GM18511 (cell line): ENCODE data around the gene CASKIN1.
"Not testable (repeated sequence)": the region's sequence is repeated elsewhere in the genome, so short reads cannot be mapped to it uniquely, and the experiment has no call there.

ENCODE experiments used
- ATAC-seq: cut with Tn5 transposase; IDR thresholded peaks from one replicate; pipeline ENCODE4 v1.9.1; 2021; ENCODE audit warnings: mild to moderate bottlenecking, moderate library complexity; ENCODE audit not compliant: unreplicated experiment

CASKIN1 gene

DNA sequence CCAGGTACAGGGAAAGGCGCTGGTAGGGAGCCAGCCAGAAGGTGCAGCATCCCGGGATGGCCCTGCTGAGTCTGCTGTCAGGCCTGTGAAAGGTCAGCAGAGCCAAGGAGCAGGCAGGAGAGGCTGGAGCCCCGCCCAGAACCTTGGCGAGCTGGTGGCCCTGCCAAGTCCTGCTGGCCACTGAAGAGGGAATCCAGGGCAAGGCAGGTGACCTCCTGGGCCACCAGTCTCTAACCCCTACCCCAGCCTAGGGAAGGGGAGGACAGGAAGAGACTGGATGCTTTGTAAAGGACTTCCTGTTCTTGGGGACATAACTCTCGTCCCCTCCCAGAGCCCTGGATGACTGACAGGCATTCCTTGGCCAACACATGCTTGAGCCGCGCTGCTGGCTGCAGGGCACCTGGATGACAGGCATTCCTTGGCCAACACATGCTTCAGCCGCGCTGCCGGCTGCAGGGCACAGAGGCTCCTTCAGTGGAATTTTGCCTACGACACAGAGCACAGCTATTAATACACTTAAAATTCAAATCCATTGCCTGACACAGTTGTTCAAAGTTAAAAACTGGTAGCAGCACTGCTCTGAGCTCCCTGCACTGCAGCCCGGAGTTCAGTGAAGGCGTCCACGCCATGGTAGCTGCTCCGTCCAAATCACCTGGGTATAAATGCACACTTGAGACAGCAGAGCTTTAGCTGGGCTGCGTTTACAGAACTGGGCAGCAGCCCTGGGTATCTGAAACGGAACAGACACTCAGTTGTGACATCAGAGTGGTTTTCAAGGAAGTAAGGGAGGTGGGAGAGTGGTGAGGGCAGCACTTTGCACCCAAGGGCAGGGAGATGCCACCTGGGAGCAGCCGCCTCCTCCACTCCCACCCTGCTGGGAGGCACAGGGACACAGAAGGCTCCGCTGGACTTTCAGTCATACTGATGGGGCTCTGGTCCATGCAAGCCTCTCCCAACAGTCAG lies 16.2 kb upstream of the CASKIN1 start:
- no peak for ATAC-seq

DNA sequence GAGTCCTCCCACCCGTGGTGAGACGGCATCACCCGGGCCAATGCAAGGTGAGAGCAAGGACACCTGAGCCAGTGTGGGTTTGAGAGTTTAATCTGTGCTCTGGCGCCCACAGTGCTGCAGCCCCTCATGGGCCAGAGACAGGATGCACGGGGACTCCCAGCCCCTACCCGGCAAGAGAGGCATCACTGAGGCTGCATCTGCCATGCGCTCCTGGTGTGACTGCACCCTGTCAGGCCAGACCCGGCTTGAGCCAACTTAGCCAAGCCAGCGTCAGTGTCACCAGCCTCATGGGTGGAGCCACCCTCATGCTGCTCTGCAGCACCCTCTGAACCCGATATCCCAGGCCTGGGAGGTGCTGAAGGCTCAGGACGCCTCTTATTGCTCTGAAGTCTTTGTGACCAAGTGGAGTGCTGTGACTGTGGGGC lies 15.5 kb upstream of the CASKIN1 start:
- no peak for ATAC-seq

DNA sequence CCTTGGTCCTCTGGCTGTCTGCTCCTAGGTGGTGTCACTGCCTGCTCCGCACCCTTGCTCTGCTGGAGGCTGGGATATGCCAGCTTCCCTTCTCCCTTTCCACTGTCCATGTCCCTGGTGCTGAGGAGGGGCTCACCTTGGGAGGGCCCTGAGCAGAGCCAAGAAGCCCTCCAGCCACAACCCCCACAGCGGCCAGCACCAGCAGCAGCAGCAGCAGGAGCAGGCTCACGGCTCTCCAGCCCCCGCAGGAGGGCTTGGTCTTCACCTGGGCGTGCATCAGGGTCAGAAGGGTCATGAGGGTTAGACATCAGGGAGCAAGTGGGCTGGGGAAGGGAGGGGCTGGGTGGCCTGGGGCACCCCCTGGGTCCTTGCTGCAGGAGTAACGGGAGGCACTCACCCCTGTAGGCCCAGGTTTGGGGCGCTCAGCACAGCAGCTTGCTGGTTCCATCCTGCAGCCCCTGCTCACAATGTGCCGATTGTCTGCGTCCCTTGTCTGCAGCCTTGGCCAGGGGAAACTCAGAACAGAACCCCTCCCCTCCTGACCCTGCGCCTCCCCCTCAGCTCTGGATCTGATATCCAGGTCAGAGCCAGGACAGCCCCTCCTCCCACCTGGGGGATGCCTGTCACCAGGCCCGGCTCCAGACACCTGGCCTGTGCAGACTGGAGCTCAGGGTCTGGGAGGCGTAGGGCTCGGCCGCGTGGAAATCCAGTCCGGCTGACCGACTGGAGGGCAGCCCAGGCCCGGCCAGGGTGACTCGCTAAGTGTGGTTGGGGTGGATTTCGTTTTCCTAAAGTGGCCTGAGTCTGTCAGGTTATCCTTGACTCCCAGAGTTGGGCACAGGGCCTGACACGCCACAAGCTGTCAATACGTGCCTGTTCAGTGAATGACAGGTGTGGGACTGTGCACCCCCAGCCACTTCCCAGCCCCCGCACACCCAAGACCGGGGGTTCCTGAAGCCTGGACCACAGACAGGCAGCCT lies 14.3 kb upstream of the CASKIN1 start, which contains the start of gene BRICD5:
BRICD5 (minus strand) TSS at position 478 of the 980 bp plus-strand sequence; CDS start at position 448, 30 bp downstream.
- no peak for ATAC-seq

DNA sequence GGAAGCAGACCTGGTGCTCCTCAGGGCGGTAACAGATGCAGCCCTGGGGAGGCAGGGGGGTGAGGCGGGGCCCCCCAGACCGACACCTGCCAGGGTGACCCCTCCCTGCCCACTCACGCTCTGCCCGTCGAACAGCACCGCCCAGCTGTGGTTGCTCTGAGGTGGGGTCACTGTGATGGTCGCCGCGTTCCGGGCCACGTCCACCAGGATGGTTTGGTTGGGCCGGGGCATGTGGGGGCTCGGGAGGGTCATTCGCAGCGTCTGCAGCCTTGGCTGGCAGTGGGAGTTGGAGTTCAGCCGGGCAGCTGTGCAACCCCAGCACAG lies 13.6 kb upstream of the CASKIN1 start:
- ATAC-seq = no peak

DNA sequence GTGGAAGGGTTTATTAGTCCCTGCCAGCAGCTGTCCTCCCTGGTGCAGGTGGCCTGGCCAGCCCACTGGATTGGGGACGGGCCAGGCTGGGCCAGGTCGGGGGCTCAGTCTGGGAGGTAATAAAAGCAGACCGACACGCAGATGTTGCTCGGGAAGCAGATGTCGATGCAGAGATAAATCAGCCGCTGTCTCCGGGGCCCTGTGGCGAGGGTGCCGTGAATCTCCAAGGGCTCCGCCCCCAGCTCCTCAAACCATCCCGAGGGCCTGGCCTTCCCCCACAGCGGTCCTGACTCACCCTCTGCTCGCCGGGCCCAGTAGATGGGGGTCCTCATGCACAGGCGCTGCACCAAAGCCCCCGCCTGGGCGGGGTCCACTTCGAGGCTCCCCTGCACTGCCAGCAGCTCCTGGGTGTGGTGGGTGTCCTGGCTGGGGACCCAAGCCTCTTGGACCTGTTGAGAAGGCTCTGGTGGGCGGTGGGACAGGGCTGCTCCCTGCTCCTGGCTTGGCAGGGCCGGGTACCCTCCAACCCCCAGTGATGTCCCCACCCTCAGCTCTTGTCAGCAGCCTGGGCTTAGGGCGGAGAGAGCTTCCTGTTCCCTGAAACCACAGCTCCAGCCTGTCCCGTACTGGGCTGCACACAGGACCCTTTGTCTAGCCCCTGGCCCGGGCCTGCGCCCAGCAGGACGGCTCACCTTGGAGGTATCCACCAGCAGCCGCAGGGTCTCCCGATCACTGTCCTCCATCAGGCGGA lies 13.0 kb upstream of the CASKIN1 start:
- ATAC-seq = no peak

DNA sequence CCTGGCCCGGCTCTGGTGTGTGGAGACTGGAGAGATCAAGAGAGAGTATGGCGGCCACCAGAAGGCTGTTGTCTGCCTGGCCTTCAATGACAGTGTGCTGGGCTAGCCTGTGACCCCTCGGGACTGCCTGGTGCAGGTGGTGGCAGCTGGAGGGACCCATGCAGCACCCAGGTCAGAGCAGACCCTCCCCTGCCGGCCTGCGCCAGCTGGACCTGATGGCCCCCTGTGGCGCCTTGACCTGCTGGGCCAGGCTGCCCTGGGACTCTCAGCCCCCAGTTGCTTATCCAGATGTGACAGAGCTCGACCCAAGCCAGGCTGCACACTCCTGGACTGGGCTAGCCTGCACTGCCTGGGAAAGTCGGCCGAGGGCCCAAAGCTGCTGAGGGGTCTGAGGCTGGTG lies 12.4 kb upstream of the CASKIN1 start:
- ATAC-seq = no peak

DNA sequence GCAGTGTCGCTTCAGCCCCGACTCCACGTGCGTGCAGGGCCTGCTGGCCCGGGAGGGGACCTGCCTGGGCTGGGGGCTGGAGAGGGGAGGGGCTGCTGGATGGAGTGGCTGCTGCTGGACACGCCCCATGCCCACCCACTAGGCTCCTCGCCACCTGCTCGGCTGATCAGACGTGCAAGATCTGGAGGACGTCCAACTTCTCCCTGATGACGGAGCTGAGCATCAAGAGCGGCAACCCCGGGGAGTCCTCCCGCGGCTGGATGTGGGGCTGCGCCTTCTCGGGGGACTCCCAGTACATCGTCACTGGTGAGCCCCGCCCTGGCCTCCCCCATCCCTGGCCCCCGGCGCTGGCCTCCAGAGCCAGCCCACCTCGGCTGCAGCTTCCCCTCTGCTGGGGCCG lies 11.9 kb upstream of the CASKIN1 start:
- ATAC-seq = no peak

DNA sequence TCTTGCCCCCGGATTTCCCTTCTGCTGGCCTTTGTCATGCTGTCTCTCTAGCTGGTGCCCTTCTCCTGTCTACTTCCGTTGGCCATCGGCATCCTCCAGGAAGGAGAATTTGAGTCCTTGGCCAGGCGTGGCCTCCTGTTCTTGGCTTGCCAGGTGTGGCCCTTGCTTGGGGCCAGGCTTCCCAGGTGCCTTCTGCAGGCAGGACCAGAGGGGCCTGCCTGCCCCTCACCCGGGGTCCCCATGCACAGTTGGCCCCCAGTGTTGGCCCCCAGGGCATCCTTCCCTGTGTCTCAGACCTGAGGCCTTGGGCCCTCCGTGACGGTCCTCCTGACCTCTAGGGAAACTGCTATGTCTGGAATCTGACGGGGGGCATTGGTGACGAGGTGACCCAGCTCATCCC lies 11.5 kb upstream of the CASKIN1 start:
- ATAC-seq = no peak

DNA sequence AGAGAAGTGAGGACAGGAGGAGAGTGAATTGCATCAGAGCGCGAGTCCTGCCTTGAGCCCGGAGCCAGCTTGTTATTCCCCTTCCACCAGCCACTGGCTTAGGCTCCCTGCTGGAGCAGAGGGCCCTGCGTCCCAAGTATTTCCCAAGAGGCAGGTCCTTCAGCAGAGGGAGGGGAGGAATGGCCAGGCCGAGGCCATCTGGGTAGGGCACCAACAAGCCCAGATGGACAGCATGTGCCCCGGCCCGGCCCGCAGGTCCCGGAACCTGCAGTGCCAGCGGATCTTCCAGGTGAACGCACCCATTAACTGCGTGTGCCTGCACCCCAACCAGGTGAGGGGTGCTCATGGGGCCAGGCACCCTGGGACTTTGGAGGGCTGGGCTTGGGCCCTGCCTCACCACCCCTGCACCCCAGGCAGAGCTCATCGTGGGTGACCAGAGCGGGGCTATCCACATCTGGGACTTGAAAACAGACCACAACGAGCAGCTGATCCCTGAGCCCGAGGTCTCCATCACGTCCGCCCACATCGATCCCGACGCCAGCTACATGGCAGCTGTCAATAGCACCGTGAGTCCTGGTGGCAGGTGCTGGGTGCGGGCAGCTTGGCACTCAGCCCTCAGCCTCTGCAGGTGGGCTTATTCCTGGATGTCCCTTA lies 10.5 kb upstream of the CASKIN1 start:
- ATAC-seq = no peak

DNA sequence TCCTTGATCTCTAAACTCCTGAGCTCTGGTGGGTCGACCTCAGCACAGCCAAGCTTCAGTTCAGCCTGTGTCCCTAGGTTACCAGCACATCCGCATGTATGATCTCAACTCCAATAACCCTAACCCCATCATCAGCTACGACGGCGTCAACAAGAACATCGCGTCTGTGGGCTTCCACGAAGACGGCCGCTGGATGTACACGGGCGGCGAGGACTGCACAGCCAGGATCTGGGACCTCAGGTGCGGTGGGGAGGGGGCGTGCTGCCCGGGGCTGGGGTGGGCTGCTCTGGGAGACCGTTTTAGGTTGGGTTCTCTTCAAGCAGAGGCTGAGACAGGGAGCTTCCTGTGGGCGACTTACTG lies 10.0 kb upstream of the CASKIN1 start:
- no peak for ATAC-seq

DNA sequence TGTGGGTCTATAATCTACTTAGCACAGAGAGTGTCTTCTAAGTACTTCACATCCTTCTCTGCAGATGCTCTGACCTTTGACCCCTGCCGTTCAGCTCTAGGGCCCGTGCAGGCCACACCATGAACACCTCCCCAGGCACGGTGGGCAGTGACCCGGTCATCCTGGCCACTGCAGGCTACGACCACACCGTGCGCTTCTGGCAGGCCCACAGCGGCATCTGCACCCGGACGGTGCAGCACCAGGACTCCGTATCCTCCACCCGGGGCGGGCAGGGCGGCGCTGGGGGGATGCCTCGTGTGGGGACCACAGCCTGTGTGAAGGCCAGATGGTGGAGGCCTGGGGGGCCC lies 9.5 kb upstream of the CASKIN1 start:
- no peak for ATAC-seq

DNA sequence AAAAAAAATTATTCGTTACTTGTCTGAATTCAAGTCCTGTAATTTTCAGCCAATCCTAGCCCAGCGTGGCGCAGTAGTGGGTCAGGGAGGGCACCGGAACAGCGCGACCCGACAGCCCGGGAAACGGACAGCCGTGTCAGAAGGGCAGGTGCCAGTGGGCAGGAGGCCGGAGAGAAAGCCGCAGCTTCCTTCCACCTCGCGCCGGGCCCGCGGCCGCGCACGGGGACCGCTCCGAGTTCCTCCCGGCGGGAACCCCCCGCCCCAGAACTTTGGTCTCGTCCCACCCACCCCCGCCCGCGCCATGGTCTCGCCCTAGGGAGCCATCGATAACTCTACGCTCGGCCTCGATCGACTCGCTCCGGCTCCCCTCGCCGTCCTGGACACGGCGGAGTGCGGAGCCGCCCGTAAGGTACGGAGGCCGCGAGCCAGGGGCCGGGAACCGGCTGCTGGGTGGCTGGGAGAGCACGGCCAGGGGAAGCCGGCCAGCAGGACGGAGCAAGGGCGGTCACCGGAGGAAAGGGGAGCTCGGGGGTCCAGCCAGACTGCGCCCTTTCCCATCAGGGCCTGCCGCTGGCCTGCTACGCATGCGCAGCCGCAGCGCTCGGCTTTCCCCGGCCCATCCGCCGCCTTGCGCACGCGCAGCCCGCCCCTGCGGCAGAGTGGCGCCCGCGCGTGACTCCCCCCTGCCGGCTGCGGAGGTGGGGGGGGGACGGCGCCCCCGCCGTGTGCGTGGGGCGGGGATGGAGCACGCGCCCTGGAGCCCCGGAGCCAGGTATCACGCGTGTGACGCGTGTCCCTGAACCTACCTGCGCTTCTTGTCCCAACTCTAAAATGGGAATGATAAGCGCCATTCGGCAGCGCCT lies 8.9 kb upstream of the CASKIN1 start, which contains the start of gene MLST8:
MLST8 (plus strand) TSS at position 351 of the 863 bp plus-strand sequence. CDS start 632 bp downstream, outside the sequence.
- peak; percentile 79 for ATAC-seq

DNA sequence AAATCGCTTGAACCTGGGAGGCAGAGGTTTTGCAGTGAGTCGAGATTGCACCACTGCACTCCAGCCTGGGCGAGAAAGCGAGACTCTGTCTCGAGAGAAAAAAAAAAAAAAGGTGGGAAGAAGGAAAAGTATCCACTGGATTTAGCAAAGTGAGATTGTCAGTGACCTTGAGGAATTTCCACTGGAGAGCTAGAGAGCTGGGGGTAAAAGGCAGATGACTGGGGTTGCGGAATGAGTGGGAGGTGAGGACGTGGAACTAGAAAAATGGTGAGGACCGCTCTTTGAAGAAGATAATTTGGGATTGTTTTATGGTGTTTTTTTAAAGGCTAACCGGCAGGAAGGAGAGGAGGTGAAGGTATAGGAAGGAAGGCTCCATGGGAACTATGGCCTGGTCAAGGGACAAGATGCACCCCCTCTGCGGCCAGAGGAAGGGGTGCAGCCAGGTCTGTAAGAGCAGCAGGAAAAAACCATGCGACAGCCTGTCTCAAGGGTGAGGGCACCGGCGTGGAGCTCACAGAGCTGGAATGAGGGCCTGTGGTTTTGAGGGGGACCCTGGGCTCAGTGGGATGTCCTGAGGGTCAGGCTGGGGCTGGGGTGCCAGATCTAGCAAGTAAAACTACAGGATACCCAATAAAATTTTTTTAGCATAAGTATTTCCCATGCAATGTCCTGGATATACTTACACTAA lies 8.2 kb upstream of the CASKIN1 start:
- ATAC-seq = no peak

DNA sequence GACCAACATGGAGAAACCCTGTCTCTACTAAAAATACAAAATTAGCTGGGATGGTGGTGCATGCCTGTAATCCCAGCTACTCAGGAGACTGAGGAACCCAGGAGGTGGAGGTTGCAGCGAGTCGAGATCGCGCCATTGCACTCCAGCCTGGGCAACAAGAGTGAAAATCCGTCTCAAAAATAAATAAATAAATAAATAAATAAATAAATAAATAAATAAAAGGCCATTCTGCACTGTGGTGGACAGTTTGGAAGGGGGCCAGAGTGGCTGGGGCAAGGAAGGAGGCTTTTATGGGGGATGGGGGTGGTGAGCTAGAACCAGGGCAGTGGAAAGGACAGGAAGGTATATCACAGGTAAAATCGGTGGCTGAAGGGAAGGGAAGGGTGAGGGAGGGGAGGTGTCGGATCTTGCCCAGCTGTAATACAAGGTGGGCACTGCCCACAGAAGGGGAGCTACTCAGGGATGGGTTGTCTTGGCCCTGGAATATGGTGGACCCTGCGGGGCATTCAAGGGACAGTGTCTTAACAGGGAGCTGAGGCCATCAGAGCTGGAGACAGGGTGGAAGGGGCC lies 6.8 kb upstream of the CASKIN1 start:
- not testable (repeated sequence) for ATAC-seq

DNA sequence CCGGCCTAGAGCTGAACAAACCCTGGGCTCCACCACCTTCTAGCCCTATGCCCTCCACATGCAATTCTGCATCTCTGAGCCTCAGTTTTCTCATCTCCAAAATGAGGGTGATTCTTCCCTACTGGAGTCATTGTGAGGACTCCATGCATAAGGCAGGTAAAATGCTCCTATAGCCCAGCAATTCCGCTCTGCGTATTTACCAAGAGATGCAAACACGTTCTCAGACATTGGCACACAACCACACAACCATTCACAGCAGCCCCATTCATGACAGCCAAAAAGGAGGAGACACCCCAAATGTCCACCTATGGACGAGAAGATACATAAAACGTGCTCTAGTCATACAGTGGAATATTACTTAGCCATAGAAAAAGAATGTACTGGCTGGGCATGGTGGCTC lies 3.9 kb upstream of the CASKIN1 start:
- ATAC-seq = no peak

DNA sequence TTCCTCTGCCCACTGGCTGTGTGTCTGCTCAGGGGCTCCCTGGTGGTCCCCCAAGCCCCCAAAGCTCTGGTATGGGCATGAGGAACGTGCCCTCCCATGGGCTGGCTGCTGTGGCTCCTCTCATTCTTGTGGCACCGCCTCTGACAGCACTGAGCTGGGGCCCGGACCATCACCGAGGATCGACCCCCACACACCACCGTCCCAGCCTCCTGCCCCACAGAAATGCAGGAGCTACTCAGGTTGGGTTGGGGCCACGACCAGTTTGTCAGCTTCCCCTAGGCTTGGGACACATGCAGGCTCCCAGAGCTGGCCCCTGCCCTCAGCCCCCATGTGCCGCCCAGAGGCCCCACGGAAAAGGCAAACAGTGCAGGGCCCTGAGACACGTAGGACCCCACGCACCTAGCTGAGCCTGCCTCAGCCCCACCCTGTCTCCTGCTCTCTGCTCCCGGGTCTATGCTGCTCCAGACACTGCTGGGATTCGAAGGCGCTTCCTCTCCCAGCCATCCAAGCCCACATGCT lies 3.3 kb upstream of the CASKIN1 start:
- ATAC-seq = no peak

DNA sequence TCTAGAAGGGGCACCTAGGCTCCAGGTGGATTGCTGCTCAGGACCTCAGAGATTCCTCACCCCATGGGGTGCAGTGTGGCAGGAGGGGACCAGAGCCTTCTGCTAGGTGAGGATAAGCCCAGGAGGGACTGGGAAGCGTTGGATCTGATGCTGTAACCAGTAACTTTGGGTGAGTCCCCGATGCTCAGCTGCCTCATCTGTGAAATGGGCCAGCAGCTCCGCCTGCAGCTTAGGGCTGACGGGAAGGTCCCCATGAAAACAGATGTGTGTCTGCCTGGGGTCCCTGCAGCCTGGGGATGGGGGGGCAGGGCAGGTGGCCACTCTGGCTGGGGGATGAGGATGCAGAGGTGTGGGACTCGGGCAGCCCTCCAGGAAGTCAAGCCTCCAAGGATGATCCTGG lies 2.7 kb upstream of the CASKIN1 start:
- no peak for ATAC-seq

DNA sequence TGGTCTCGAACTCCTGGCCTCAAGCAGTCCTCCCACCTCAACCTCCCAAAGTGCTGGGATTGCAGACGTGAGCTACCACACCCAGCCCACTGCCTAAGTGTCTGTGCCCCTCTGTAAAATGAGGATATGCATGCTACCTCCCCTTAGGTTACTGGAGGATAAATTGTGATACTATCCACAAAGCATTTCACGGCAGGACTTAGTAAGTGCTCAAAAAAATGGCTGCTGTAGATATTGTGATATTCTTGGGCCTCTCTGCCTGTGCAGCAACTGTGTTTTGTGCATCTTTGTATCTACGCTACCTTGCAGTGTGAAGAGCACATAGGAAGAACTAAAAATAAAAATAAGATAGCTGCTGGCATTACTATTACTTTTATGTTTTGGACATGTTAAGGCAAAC lies 1.9 kb upstream of the CASKIN1 start:
- ATAC-seq = no peak
